Liver (tissue), 9 donors: ENCODE results near the gene GRIN2A. TPM values are rescaled to one million over a fixed set of nuclear protein-coding genes. Genes with fewer than 3 reads are reported as not detected.

ENCODE experiments used
- DNase-seq: peaks from one replicate; pipeline ENCODE4 v3.0.0-alpha.2; 2017; ENCODE audit warnings: low spot score
- H3K27ac ChIP-seq, 2 donors: one replicate each; pipeline ENCODE4 v1.7.0; 2013; ENCODE audit warnings: inconsistent platforms in 2 of 2, low read length in 2 of 2, control low read depth in 1 of 2, low read depth in 1 of 2, mild to moderate bottlenecking in 1 of 2
- H3K27me3 ChIP-seq, 4 donors: one replicate each; pipeline versions ENCODE4 v1.6.1 to v1.7.0; 2013; ENCODE audit warnings: low read length in 3 of 4, inconsistent platforms in 1 of 4, mild to moderate bottlenecking in 1 of 4, moderate library complexity in 1 of 4; ENCODE audit not compliant: control insufficient read depth in 4 of 4, insufficient read depth in 4 of 4
- H3K36me3 ChIP-seq, 4 donors: one replicate each; pipeline versions ENCODE4 v1.6.1 to v1.7.0; 2013; ENCODE audit warnings: low read length in 3 of 4, mild to moderate bottlenecking in 3 of 4, low read depth in 1 of 4, moderate library complexity in 1 of 4; ENCODE audit not compliant: control insufficient read depth in 4 of 4, insufficient read depth in 3 of 4
- H3K4me1 ChIP-seq, 4 donors: one replicate each; pipeline versions ENCODE4 v1.6.1 to v1.7.0; 2013; ENCODE audit warnings: low read length in 3 of 4, mild to moderate bottlenecking in 3 of 4, moderate library complexity in 1 of 4; ENCODE audit not compliant: control insufficient read depth in 4 of 4, insufficient read depth in 4 of 4
- H3K4me3 ChIP-seq, 3 donors: one replicate each; pipeline versions ENCODE4 v1.6.1 to v1.7.0; 2013; ENCODE audit warnings: low read length in 3 of 3, control low read depth in 1 of 3, low read depth in 1 of 3, mild to moderate bottlenecking in 1 of 3
- H3K9ac ChIP-seq, 2 donors: one replicate each; pipeline ENCODE4 v1.7.0; 2013; ENCODE audit warnings: low read length in 2 of 2, mild to moderate bottlenecking in 2 of 2, moderate library complexity in 2 of 2, control low read depth in 1 of 2, low read depth in 1 of 2
- H3K9me3 ChIP-seq, 4 donors: one replicate each; pipeline versions ENCODE4 v1.6.1 to v1.7.0; 2013; ENCODE audit warnings: low read length in 3 of 4; ENCODE audit not compliant: control insufficient read depth in 4 of 4
- ATF3 ChIP-seq: IDR thresholded peaks from 2 replicates; pipeline ENCODE4 v1.6.1; 2016; ENCODE audit warnings: antibody characterized with exemption
- CTCF ChIP-seq: fragments of 150-350 bp; IDR thresholded peaks from 2 replicates; pipeline ENCODE4 v1.5.1; 2017; ENCODE audit warnings: improper control_type of control experiment, low read depth, low read length; ENCODE audit not compliant: missing input control
- EGR1 ChIP-seq, 2 donors: IDR thresholded peaks; 2 replicates each; pipeline ENCODE4 v1.6.1; 2016 to 2018; ENCODE audit warnings: antibody characterized with exemption in 2 of 2, low read depth in 2 of 2
- FOXA1 ChIP-seq: IDR thresholded peaks from 2 replicates; pipeline ENCODE4 v1.6.1; 2016; ENCODE audit warnings: antibody characterized with exemption
- GABPA ChIP-seq, 2 donors: IDR thresholded peaks in 1 of 2; conservative IDR thresholded peaks in 1 of 2; 2 replicates each; pipeline ENCODE4 v1.6.1; 2016; ENCODE audit warnings: antibody characterized with exemption in 2 of 2, mild to moderate bottlenecking in 1 of 2, moderate library complexity in 1 of 2
- HNF4A ChIP-seq, 2 donors: conservative IDR thresholded peaks; 2 replicates each; pipeline ENCODE4 v1.6.1; 2016; ENCODE audit warnings: antibody characterized with exemption in 2 of 2, mild to moderate bottlenecking in 2 of 2
- HNF4G ChIP-seq: IDR thresholded peaks from 2 replicates; pipeline ENCODE4 v1.6.1; 2016; ENCODE audit warnings: antibody characterized with exemption
- JUND ChIP-seq, 2 donors: IDR thresholded peaks; 2 replicates each; pipeline ENCODE4 v1.6.1; 2016; ENCODE audit warnings: antibody characterized with exemption in 2 of 2
- MAX ChIP-seq: IDR thresholded peaks from 2 replicates; pipeline ENCODE4 v1.6.1; 2016; ENCODE audit warnings: antibody characterized with exemption
- RAD21 ChIP-seq, 2 donors: IDR thresholded peaks; 2 replicates each; pipeline ENCODE4 v1.6.1; 2016; ENCODE audit warnings: antibody characterized with exemption in 2 of 2, mild to moderate bottlenecking in 2 of 2
- REST ChIP-seq: IDR thresholded peaks from 2 replicates; pipeline ENCODE4 v1.6.1; 2016; ENCODE audit warnings: antibody characterized with exemption, mild to moderate bottlenecking
- RXRA ChIP-seq, 2 donors: IDR thresholded peaks; 2 replicates each; pipeline ENCODE4 v1.6.1; 2017 to 2018; ENCODE audit warnings: antibody characterized with exemption in 2 of 2, mild to moderate bottlenecking in 1 of 2
- SP1 ChIP-seq: IDR thresholded peaks from 2 replicates; pipeline ENCODE4 v1.6.1; 2018; ENCODE audit warnings: antibody characterized with exemption, mild to moderate bottlenecking
- YY1 ChIP-seq: IDR thresholded peaks from 2 replicates; pipeline ENCODE4 v1.6.1; 2016; ENCODE audit warnings: antibody characterized with exemption, mild to moderate bottlenecking
- ZBTB33 ChIP-seq: IDR thresholded peaks from 2 replicates; pipeline ENCODE4 v1.6.1; 2016; ENCODE audit warnings: antibody characterized with exemption
- WGBS: extraction: QIAGEN DNeasy Blood & Tissue Kit; methylation state at CpG from one replicate; pipeline ENCODE4 v1.1.7; 2013; 5-methylcytosine and 5-hydroxymethylcytosine counted together
- polyA plus RNA-seq, 2 donors: library from polyadenylated mRNA; stranded (reverse) in 1 of 2; unstranded in 1 of 2; fragments of 200-250 nt in 1 of 2; fragments of >200 nt in 1 of 2; fragmentation: Nextera tagmentation in 1 of 2; extraction: Ambion mirVana in 1 of 2; gene quantifications; one replicate each; pipeline versions ENCODE4 v1.2.1 to v1.2.3, GENCODE V29; 2013 to 2015
- total RNA-seq, 2 donors: library from RNA; depleted of rRNA; stranded (reverse); fragments of >200 nt; gene quantifications; one replicate each; pipeline ENCODE4 v1.2.3, GENCODE V29; 2014
- donor health status: healthy.
- donor health status: healthy.
- donor health status: healthy.
- donor health status: healthy.
- donor health status: healthy.

Gene GRIN2A
- total and polyA plus RNA-seq, 4 donors = under 0.01 to 0.08 (median 0.07) TPM; not detected in 1

DNA sequence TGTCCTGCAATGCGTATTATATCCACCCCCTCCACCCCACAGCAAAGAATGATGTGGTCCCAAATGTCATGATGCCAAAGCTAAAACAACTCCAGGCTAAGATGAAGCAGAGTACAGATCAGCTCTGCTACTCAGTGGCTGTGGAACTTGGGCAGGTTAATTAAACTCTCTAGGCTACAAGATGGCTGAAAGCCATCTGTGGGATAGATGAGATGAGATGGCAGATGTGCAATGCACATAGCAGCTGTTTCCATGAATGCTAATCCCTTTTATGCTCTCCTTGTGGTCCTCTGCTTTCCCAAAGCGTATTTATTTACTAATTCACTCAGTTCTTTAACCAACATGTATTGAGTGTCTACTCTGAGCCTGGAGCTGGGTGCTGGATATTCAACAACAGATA, 114.4 kb downstream of the GRIN2A start:
- Histone ChIP-seq H3K9ac (no peak overlapping the region), H3K4me1 (no peaks in the 10 kb centered on the region), H3K27me3 (peaks cover 0 to 7% (median 2%) of the 10 kb centered on the region in 4 donors), H3K9me3 (no peaks in the 10 kb centered on the region), H3K36me3 (no peaks in the 10 kb centered on the region), H3K27ac (no peak overlapping the region), H3K4me3 (no peak overlapping the region)
- 74% methylated on average over 2 of the region's 2 CpGs for WGBS
- DNase-seq = no peak
- TF ChIP-seq MAX = no peak
- TF ChIP-seq ZBTB33 = no peak
- TF ChIP-seq JUND (IDR thresholded peaks at IDR 0.05) = no peak
- no peak for TF ChIP-seq HNF4G
- no peak for TF ChIP-seq FOXA1
- TF ChIP-seq ATF3 = no peak
- TF ChIP-seq GABPA (IDR thresholded peaks at IDR 0.05 in 1 of 2, conservative IDR thresholded peaks at IDR 0.05 in 1 of 2) = no peak
- TF ChIP-seq HNF4A (conservative IDR thresholded peaks at IDR 0.05) = no peak
- no peak for TF ChIP-seq EGR1 (IDR thresholded peaks at IDR 0.05; ENCODE audit: low read depth in 2 of 2)
- no peak for TF ChIP-seq YY1
- no peak for TF ChIP-seq CTCF
- no peak for TF ChIP-seq SP1
- TF ChIP-seq RXRA (IDR thresholded peaks at IDR 0.05) = no peak
- TF ChIP-seq REST = no peak

GRCh38 chr16:10067406-10067805, 114.8 kb downstream of the GRIN2A start:
- DNase-seq = no peak
- Histone ChIP-seq H3K27ac (no peak overlapping the region), H3K27me3 (peaks cover 0 to 7% (median 2%) of the 10 kb centered on the region in 4 donors), H3K4me3 (no peak overlapping the region), H3K4me1 (no peaks in the 10 kb centered on the region), H3K9me3 (no peaks in the 10 kb centered on the region), H3K9ac (no peak overlapping the region), H3K36me3 (no peaks in the 10 kb centered on the region)
- TF ChIP-seq RAD21 (IDR thresholded peaks at IDR 0.05) = no peak
- TF ChIP-seq ZBTB33 = no peak
- TF ChIP-seq HNF4G = no peak
- WGBS = 77% methylated on average over 4 of the region's 4 CpGs
